ENCODE data around the gene ALDH1B1. TPM values are rescaled to one million over a fixed set of nuclear protein-coding genes. Genes with fewer than 3 reads are reported as not detected.
A peak's percentile ranks its signal among the peaks of the same experiment; 100 is the strongest.

Gene ALDH1B1
- total RNA-seq (2014; rRNA removed; shearing (Covaris generic)) (25.7 and 26.9 TPM in 2 replicates), polyA plus RNA-seq (2016; fragmentation: Nextera tagmentation; extraction: Ambion mirVana) (39.4 and 39.5 TPM in 2 replicates)

GRCh38 chr9:38392235-38393127 is at the start of gene ALDH1B1:
ALDH1B1 (plus strand) TSS chr9:38392702; CDS start chr9:38395749, 3,047 bp downstream.
- Histone ChIP-seq H4K20me1 (ENCODE audit: insufficient read depth) (no peaks in the 10 kb centered on the region), H3K4me3 (peak within 1 kb of the TSS; percentile 86), H3K4me1 (ENCODE audit: insufficient read depth) (peaks cover 33% of the 10 kb centered on the region), H3K9me2 (ENCODE audit: insufficient read depth) (no peaks in the 10 kb centered on the region), H3K9ac (peak within 1 kb of the TSS; percentile 85), H3K9me3 (ENCODE audit: low read depth) (no peaks in the 10 kb centered on the region), H3K36me3 (ENCODE audit: low read depth) (no peaks in the 10 kb centered on the region; the same call in 1 of the 2 replicates), H2AFZ (peak within 1 kb of the TSS; percentile 90), H3K27me3 (replicated peaks; ENCODE audit: insufficient read depth) (no peaks in the 10 kb centered on the region), H3K79me2 (ENCODE audit: insufficient read depth) (peaks cover 32% of the 10 kb centered on the region), H3K4me2 (ENCODE audit: unreplicated experiment) (peak within 1 kb of the TSS; percentile 90), H3K27ac (peak within 1 kb of the TSS; percentile 29), H3F3A (ENCODE audit: insufficient read depth) (peaks cover 23% of the 10 kb centered on the region)
- TF ChIP-seq EZH2phosphoT487 (IDR thresholded peaks at IDR 0.05; ENCODE audit: insufficient read depth, low read depth): no peak
- no peak for TF ChIP-seq EZH2 (IDR thresholded peaks at IDR 0.05; ENCODE audit: insufficient read depth, poor library complexity, severe bottlenecking)
- 0 to 2% methylated on average over 33 to 48 of the region's 58 CpGs for WGBS, 2 experiments (ENCODE audit: low coverage in 1 of 2, low lambda C conversion rate in 2 of 2, missing lambda C conversion rate in 2 of 2)
- DNase-seq: peak; percentile 97
- in situ Hi-C loops (cut with MboI): loop anchor here (25.0 kb wide), 1 partner anchor 905 kb away; the partner anchor contains the start of gene POLR1E

GRCh38 chr9:38343037-38343436 is 49.5 kb upstream of the ALDH1B1 start:
- peaks cover 7% of the 10 kb centered on the region for H3K4me1 ChIP-seq (ENCODE audit: insufficient read depth)
- H3K27ac ChIP-seq: no peak overlapping the region
- H3K36me3 ChIP-seq (ENCODE audit: low read depth): no peaks in the 10 kb centered on the region
- in situ Hi-C loops (cut with MboI): loop anchor here (10.0 to 25.0 kb wide), 2 partner anchors 438 to 756 kb away; partner anchors contain the start of genes FBXO10, SLC25A51 and TOMM5
- H3K4me2 ChIP-seq (ENCODE audit: unreplicated experiment): no peak overlapping the region
- peaks cover 8% of the 10 kb centered on the region; the same call in 1 of the 2 replicates for H3F3A ChIP-seq (ENCODE audit: insufficient read depth)
- no peaks in the 10 kb centered on the region for H4K20me1 ChIP-seq (ENCODE audit: insufficient read depth)
- no peak for TF ChIP-seq EZH2 (IDR thresholded peaks at IDR 0.05; ENCODE audit: insufficient read depth, poor library complexity, severe bottlenecking)
- H3K9me3 ChIP-seq (ENCODE audit: low read depth): no peaks in the 10 kb centered on the region
- DNase-seq: no peak
- H3K79me2 ChIP-seq (ENCODE audit: insufficient read depth): no peaks in the 10 kb centered on the region
- no peak overlapping the region for H3K9ac ChIP-seq
- H2AFZ ChIP-seq: no peak overlapping the region
- WGBS, 2 experiments (ENCODE audit: low coverage in 1 of 2, low lambda C conversion rate in 2 of 2, missing lambda C conversion rate in 2 of 2): 72 to 78% methylated on average over 3 of the region's 3 CpGs
- no peaks in the 10 kb centered on the region for H3K9me2 ChIP-seq (ENCODE audit: insufficient read depth)
- peaks cover 39% of the 10 kb centered on the region for H3K27me3 ChIP-seq (replicated peaks; ENCODE audit: insufficient read depth)
- no peak overlapping the region for H3K4me3 ChIP-seq

GRCh38 chr9:38343552-38343951 is 49.0 kb upstream of the ALDH1B1 start:
- Histone ChIP-seq H3K79me2 (ENCODE audit: insufficient read depth) (no peaks in the 10 kb centered on the region), H3K9me2 (ENCODE audit: insufficient read depth) (no peaks in the 10 kb centered on the region), H4K20me1 (ENCODE audit: insufficient read depth) (no peaks in the 10 kb centered on the region), H3K36me3 (ENCODE audit: low read depth) (no peaks in the 10 kb centered on the region), H3K4me2 (ENCODE audit: unreplicated experiment) (no peak overlapping the region), H3K27me3 (replicated peaks; ENCODE audit: insufficient read depth) (peaks cover 41% of the 10 kb centered on the region), H3K9me3 (ENCODE audit: low read depth) (no peaks in the 10 kb centered on the region), H3K27ac (no peak overlapping the region), H3K4me3 (no peak overlapping the region), H2AFZ (no peak overlapping the region), H3K9ac (no peak overlapping the region), H3F3A (ENCODE audit: insufficient read depth) (peaks cover 6% of the 10 kb centered on the region; the same call in 1 of the 2 replicates), H3K4me1 (ENCODE audit: insufficient read depth) (peaks cover 7% of the 10 kb centered on the region)
- TF ChIP-seq EZH2 (IDR thresholded peaks at IDR 0.05; ENCODE audit: insufficient read depth, poor library complexity, severe bottlenecking): no peak
- TF ChIP-seq EZH2phosphoT487 (IDR thresholded peaks at IDR 0.05; ENCODE audit: insufficient read depth, low read depth): no peak
- WGBS, 2 experiments (ENCODE audit: low coverage in 1 of 2, low lambda C conversion rate in 2 of 2, missing lambda C conversion rate in 2 of 2): 70 to 71% methylated on average over 6 of the region's 6 CpGs
- in situ Hi-C loops (cut with MboI): loop anchor here (10.0 to 25.0 kb wide), 2 partner anchors 439 to 756 kb away; partner anchors contain the start of genes FBXO10, SLC25A51 and TOMM5
- no peak for DNase-seq

GRCh38 chr9:38344566-38345324 is 47.8 kb upstream of the ALDH1B1 start:
- in situ Hi-C loops (cut with MboI): loop anchor here (10.0 to 25.0 kb wide), 2 partner anchors 440 to 757 kb away; partner anchors contain the start of genes FBXO10, SLC25A51 and TOMM5
- no peaks in the 10 kb centered on the region for H4K20me1 ChIP-seq (ENCODE audit: insufficient read depth)
- H3K9ac ChIP-seq: no peak overlapping the region
- DNase-seq: no peak
- no peak overlapping the region for H3K4me2 ChIP-seq (ENCODE audit: unreplicated experiment)
- H3K9me2 ChIP-seq (ENCODE audit: insufficient read depth): no peaks in the 10 kb centered on the region
- H3K27ac ChIP-seq: no peak overlapping the region
- TF ChIP-seq EZH2phosphoT487 (IDR thresholded peaks at IDR 0.05; ENCODE audit: insufficient read depth, low read depth) (no peak), EZH2 (IDR thresholded peaks at IDR 0.05; ENCODE audit: insufficient read depth, poor library complexity, severe bottlenecking) (no peak)
- no peaks in the 10 kb centered on the region for H3K79me2 ChIP-seq (ENCODE audit: insufficient read depth)
- H3F3A ChIP-seq (ENCODE audit: insufficient read depth): no peaks in the 10 kb centered on the region
- H3K9me3 ChIP-seq (ENCODE audit: low read depth): no peaks in the 10 kb centered on the region
- 60% methylated on average over 6 to 7 of the region's 7 CpGs for WGBS, 2 experiments (ENCODE audit: low coverage in 1 of 2, low lambda C conversion rate in 2 of 2, missing lambda C conversion rate in 2 of 2)
- H3K27me3 ChIP-seq (replicated peaks; ENCODE audit: insufficient read depth): peaks cover 51% of the 10 kb centered on the region
- no peaks in the 10 kb centered on the region for H3K36me3 ChIP-seq (ENCODE audit: low read depth)
- H3K4me1 ChIP-seq (ENCODE audit: insufficient read depth): no peaks in the 10 kb centered on the region
- H2AFZ ChIP-seq: no peak overlapping the region
- H3K4me3 ChIP-seq: no peak overlapping the region
